ENCODE measurements around the gene SPINK4. TPM values are rescaled to one million over a fixed set of nuclear protein-coding genes. Genes with fewer than 3 reads are reported as not detected.

Gene SPINK4
- total RNA-seq, 4 donors from 2014 or later: not detected

GRCh38 chr9:33236571-33236970, 3.4 kb upstream of the SPINK4 start:
- WGBS, 2 donors: 67 to 71% methylated on average over 3 of the region's 3 CpGs
- no peaks in the 10 kb centered on the region for H3K4me1 ChIP-seq
- H3K9me3 ChIP-seq: no peaks in the 10 kb centered on the region
- H3K27ac ChIP-seq: no peak overlapping the region
- no peak for DNase-seq (ENCODE audit: low spot score in 2 of 2)
- H3K36me3 ChIP-seq: no peaks in the 10 kb centered on the region
- no peak overlapping the region for H3K4me3 ChIP-seq
- peaks cover 0 to 7% of the 10 kb centered on the region in 2 donors for H3K27me3 ChIP-seq
- TF ChIP-seq POLR2A (IDR thresholded peaks at IDR 0.05): no peak
- TF ChIP-seq EP300 (IDR thresholded peaks at IDR 0.05): no peak

- TF ChIP-seq CTCF (IDR thresholded peaks at IDR 0.05): no peak
- TF ChIP-seq POLR2A (IDR thresholded peaks at IDR 0.05): no peak
- no peak for TF ChIP-seq EP300 (IDR thresholded peaks at IDR 0.05)
- H3K4me1 ChIP-seq: no peaks in the 10 kb centered on the region
- H3K4me3 ChIP-seq: no peak overlapping the region
- DNase-seq (ENCODE audit: low spot score in 2 of 2): no peak
- no peaks in the 10 kb centered on the region for H3K36me3 ChIP-seq
- no peaks in the 10 kb centered on the region for H3K9me3 ChIP-seq
- 59 to 76% methylated on average over 5 of the region's 5 CpGs for WGBS, 2 donors
- H3K27ac ChIP-seq: no peak overlapping the region
- no peaks in the 10 kb centered on the region for H3K27me3 ChIP-seq
These were observed 1.3 kb downstream of the SPINK4 start for GRCh38 chr9:33241298-33241697.

GRCh38 chr9:33242609-33243134, 2.7 kb downstream of the SPINK4 start:
- H3K36me3 ChIP-seq: peaks cover 0 to under 1% (median 0%) of the 10 kb centered on the region in 3 donors

GRCh38 chr9:33244137-33244784, 4.3 kb downstream of the SPINK4 start:
- peaks cover 0 to 16% (median 0%) of the 10 kb centered on the region in 3 donors for H3K36me3 ChIP-seq
- H3K9me3 ChIP-seq: no peaks in the 10 kb centered on the region
- no peak for TF ChIP-seq CTCF (IDR thresholded peaks at IDR 0.05)
- no peak for TF ChIP-seq EP300 (IDR thresholded peaks at IDR 0.05)
- DNase-seq (ENCODE audit: low spot score in 2 of 2): no peak
- 82 to 83% methylated on average over 9 of the region's 9 CpGs for WGBS, 2 donors
- H3K27ac ChIP-seq: no peak overlapping the region
- H3K4me1 ChIP-seq: no peaks in the 10 kb centered on the region
- H3K27me3 ChIP-seq: no peaks in the 10 kb centered on the region
- no peak overlapping the region for H3K4me3 ChIP-seq

More at GRCh38 chr9:33242609-33243134, 2.7 kb downstream of the SPINK4 start:
- no peaks in the 10 kb centered on the region for H3K27me3 ChIP-seq
- DNase-seq (ENCODE audit: low spot score in 2 of 2): no peak
- H3K9me3 ChIP-seq: no peaks in the 10 kb centered on the region
- no peak for TF ChIP-seq POLR2A (IDR thresholded peaks at IDR 0.05)
- TF ChIP-seq EP300 (IDR thresholded peaks at IDR 0.05): no peak
- no peak for TF ChIP-seq CTCF (IDR thresholded peaks at IDR 0.05)
- WGBS, 2 donors: 82% methylated on average over 6 of the region's 6 CpGs
- no peak overlapping the region for H3K4me3 ChIP-seq
- no peak overlapping the region for H3K27ac ChIP-seq
- H3K4me1 ChIP-seq: no peaks in the 10 kb centered on the region

- WGBS, 2 donors: 81 to 87% methylated on average over 2 of the region's 2 CpGs
- H3K36me3 ChIP-seq: peaks cover 0 to 26% (median 0%) of the 10 kb centered on the region in 3 donors
- TF ChIP-seq EP300 (IDR thresholded peaks at IDR 0.05) (no peak), CTCF (IDR thresholded peaks at IDR 0.05) (no peak), POLR2A (IDR thresholded peaks at IDR 0.05) (no peak)
- H3K27ac ChIP-seq: no peak overlapping the region
- no peaks in the 10 kb centered on the region for H3K9me3 ChIP-seq
- H3K27me3 ChIP-seq: no peaks in the 10 kb centered on the region
- no peak for DNase-seq (ENCODE audit: low spot score in 2 of 2)
- H3K4me3 ChIP-seq: no peak overlapping the region
- no peaks in the 10 kb centered on the region for H3K4me1 ChIP-seq
These were observed 5.4 kb downstream of the SPINK4 start for GRCh38 chr9:33245341-33245740.

Data from tibial nerve (tissue), 4 donors.